PC-3 (cell line): ENCODE results near the gene CRNKL1. TPM values are rescaled to one million over a fixed set of nuclear protein-coding genes. Genes with fewer than 3 reads are reported as not detected.

ENCODE experiments used
- ATAC-seq: fragments of 200-7000 bp; cut with Tn5 transposase; 2 replicates; pipeline ENCODE4 v1.9.1; 2020; ENCODE audit warnings: mild to moderate bottlenecking, moderate library complexity
- BruUV-seq: library from RNA; stranded (reverse); fragments of 400-500 nt; replicated peaks from 2 replicates; lab custom pipeline; 2021; lab: Mats Ljungman, UMichigan
- CTCF ChIA-PET: fragments of 300-600 bp; sonication (Branson Sonifier 250); formaldehyde crosslinking; loops from one replicate; lab custom pipeline; 2022; ENCODE audit warnings: antibody characterized with exemption; lab: Charles Lee
- POLR2A ChIA-PET: fragments of 300-600 bp; sonication (Branson Sonifier 250); formaldehyde crosslinking; loops from one replicate; lab custom pipeline; 2022; ENCODE audit warnings: antibody characterized with exemption; ENCODE audit not compliant: unreplicated experiment; lab: Charles Lee
- DNase-seq: peaks from one replicate; pipeline ENCODE4 v3.0.0-alpha.2; 2015
- H2AFZ ChIP-seq: fragments of 300-600 bp; sonication (generic); 2 replicates; pipeline ENCODE4 v1.6.0; 2016; ENCODE audit warnings: antibody characterized with exemption, low read length
- H3F3A ChIP-seq: fragments of 300-600 bp; sonication (generic); one replicate; pipeline ENCODE4 v1.6.0; 2017; ENCODE audit warnings: antibody characterized with exemption, low read length, control low read depth, mild to moderate bottlenecking; ENCODE audit not compliant: unreplicated experiment
- H3K27ac ChIP-seq: fragments of 300-600 bp; sonication (generic); 2 replicates; pipeline ENCODE4 v1.5.1; 2016; ENCODE audit warnings: mild to moderate bottlenecking, low read length
- H3K27me3 ChIP-seq: fragments of 300-600 bp; sonication (generic); 2 replicates; pipeline ENCODE4 v1.6.1; 2016; ENCODE audit warnings: low read length, mixed read lengths
- H3K36me3 ChIP-seq: fragments of 300-600 bp; sonication (generic); 2 replicates; pipeline ENCODE4 v1.6.1; 2016; ENCODE audit warnings: low read depth, mixed run types, low read length, mixed read lengths
- H3K4me1 ChIP-seq: fragments of 300-600 bp; sonication (generic); 2 replicates; pipeline ENCODE4 v1.5.1; 2016; ENCODE audit warnings: low read length; ENCODE audit not compliant: insufficient read depth
- H3K4me2 ChIP-seq: fragments of 300-600 bp; sonication (generic); 2 replicates; pipeline ENCODE4 v1.6.0; 2016; ENCODE audit warnings: low read length
- H3K4me3 ChIP-seq: fragments of 300-600 bp; sonication (generic); 2 replicates; pipeline ENCODE4 v1.5.1; 2016; ENCODE audit warnings: mild to moderate bottlenecking, low read length, mixed read lengths
- H3K79me2 ChIP-seq: fragments of 300-600 bp; sonication (generic); 2 replicates; pipeline ENCODE4 v1.6.1; 2017; ENCODE audit warnings: low read length, mixed read lengths
- H3K9ac ChIP-seq: fragments of 300-600 bp; sonication (generic); 2 replicates; pipeline ENCODE4 v1.6.0; 2016; ENCODE audit warnings: mild to moderate bottlenecking, low read length
- H3K9me2 ChIP-seq: fragments of 300-600 bp; sonication (generic); replicated peaks from 2 replicates; pipeline ENCODE4 v1.6.1; 2016; ENCODE audit warnings: mixed run types, low read length, mixed read lengths
- H3K9me3 ChIP-seq: fragments of 300-600 bp; sonication (generic); 2 replicates; pipeline ENCODE4 v1.6.1; 2016; ENCODE audit warnings: low read length, mixed read lengths
- H4K20me1 ChIP-seq: fragments of 300-600 bp; sonication (generic); 2 replicates; pipeline ENCODE4 v1.6.1; 2016; ENCODE audit warnings: low read length, mixed read lengths
- EZH2 ChIP-seq: fragments of 300-600 bp; sonication (generic); IDR thresholded peaks from one replicate; pipeline ENCODE4 v1.6.1; 2017; ENCODE audit warnings: antibody characterized with exemption, mild to moderate bottlenecking, low read length; ENCODE audit not compliant: unreplicated experiment
- EZH2phosphoT487 ChIP-seq: fragments of 300-600 bp; sonication (generic); IDR thresholded peaks from 2 replicates; pipeline ENCODE4 v1.6.1; 2018; ENCODE audit warnings: mild to moderate bottlenecking, antibody characterized with exemption, low read length, borderline replicate concordance
- intact Hi-C: fragments of 100-400 bp; cut with micrococcal nuclease; formaldehyde crosslinking; loops from 2 replicates; pipeline ENCODE4 v1.9.0; 2023
- total RNA-seq: library from RNA; depleted of rRNA; stranded (reverse); fragments of >200 nt; gene quantifications from 2 replicates; pipeline ENCODE4 v1.2.3, GENCODE V29; 2014
- TF ChIP-seq, protein P1 (sequence below): fragments of 300-600 bp; sonication (generic); conservative IDR thresholded peaks from 2 replicates; pipeline ENCODE4 v1.5.1; 2017; ENCODE audit warnings: antibody characterized with exemption, low read depth, mild to moderate bottlenecking, low read length

Gene CRNKL1
- total RNA-seq, 1 experiment from 2014 or later = 22.5 TPM

GRCh38 chr20:19993958-19994669, 58.2 kb downstream of the CRNKL1 start:
- H2AFZ ChIP-seq = no peak overlapping the region
- peak overlapping the region; percentile 81 for H3K9ac ChIP-seq
- peak; percentile 86 for ATAC-seq
- ChIA-PET CTCF (interaction anchor here (0.5 to 1.1 kb wide), 6 partner anchors 19 to 834 kb away, joined by 3 to 8 read pairs (median 4); no protein-coding TSS in a partner anchor), POLR2A (interaction anchor here (0.5 to 2.5 kb wide), 7 partner anchors 9 to 191 kb away, joined by 3 to 12 read pairs (median 5); no protein-coding TSS in a partner anchor)
- TF ChIP-seq EZH2phosphoT487 (no peak), EZH2 (no peak)
- TF ChIP-seq, protein P1, sequence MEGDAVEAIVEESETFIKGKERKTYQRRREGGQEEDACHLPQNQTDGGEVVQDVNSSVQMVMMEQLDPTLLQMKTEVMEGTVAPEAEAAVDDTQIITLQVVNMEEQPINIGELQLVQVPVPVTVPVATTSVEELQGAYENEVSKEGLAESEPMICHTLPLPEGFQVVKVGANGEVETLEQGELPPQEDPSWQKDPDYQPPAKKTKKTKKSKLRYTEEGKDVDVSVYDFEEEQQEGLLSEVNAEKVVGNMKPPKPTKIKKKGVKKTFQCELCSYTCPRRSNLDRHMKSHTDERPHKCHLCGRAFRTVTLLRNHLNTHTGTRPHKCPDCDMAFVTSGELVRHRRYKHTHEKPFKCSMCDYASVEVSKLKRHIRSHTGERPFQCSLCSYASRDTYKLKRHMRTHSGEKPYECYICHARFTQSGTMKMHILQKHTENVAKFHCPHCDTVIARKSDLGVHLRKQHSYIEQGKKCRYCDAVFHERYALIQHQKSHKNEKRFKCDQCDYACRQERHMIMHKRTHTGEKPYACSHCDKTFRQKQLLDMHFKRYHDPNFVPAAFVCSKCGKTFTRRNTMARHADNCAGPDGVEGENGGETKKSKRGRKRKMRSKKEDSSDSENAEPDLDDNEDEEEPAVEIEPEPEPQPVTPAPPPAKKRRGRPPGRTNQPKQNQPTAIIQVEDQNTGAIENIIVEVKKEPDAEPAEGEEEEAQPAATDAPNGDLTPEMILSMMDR = no peak
- peaks cover 55% of the 10 kb centered on the region for H3K4me1 ChIP-seq
- peak; percentile 94 for DNase-seq
- no peaks in the 10 kb centered on the region for H3K9me2 ChIP-seq
- peak overlapping the region; percentile 52; the same call in 1 of the 2 replicates for H3K4me3 ChIP-seq
- H4K20me1 ChIP-seq = no peaks in the 10 kb centered on the region
- H3K27ac ChIP-seq = peak overlapping the region; percentile 96
- H3K9me3 ChIP-seq = no peaks in the 10 kb centered on the region
- H3F3A ChIP-seq = peaks cover 16% of the 10 kb centered on the region
- H3K4me2 ChIP-seq = peak overlapping the region; percentile 80
- no peaks in the 10 kb centered on the region for H3K27me3 ChIP-seq
- intact Hi-C loops = loop anchor here (1.0 to 5.0 kb wide), 5 partner anchors 17 to 301 kb away; no protein-coding TSS in a partner anchor
- BruUV-seq = TSS peak; percentile 21
- H3K79me2 ChIP-seq = peaks cover 64% of the 10 kb centered on the region
- peaks cover 64% of the 10 kb centered on the region for H3K36me3 ChIP-seq

- Histone ChIP-seq H3K4me3 (peak overlapping the region; percentile 52), H3K9me3 (no peaks in the 10 kb centered on the region), H3K79me2 (peaks cover 73% of the 10 kb centered on the region), H3F3A (peaks cover 16% of the 10 kb centered on the region), H3K9me2 (no peaks in the 10 kb centered on the region), H3K27ac (peak overlapping the region; percentile 96), H2AFZ (peak overlapping the region; percentile 20; the same call in 1 of the 2 replicates), H3K4me2 (peak overlapping the region; percentile 80), H3K36me3 (peaks cover 60% of the 10 kb centered on the region), H4K20me1 (no peaks in the 10 kb centered on the region), H3K27me3 (no peaks in the 10 kb centered on the region), H3K4me1 (peaks cover 55% of the 10 kb centered on the region), H3K9ac (peak overlapping the region; percentile 81)
- intact Hi-C loops = loop anchor here (1.0 to 5.0 kb wide), 3 partner anchors 16 to 178 kb away; no protein-coding TSS in a partner anchor
- POLR2A ChIA-PET = interaction anchor here (0.5 to 2.5 kb wide), 11 partner anchors 8 to 279 kb away, joined by 4 to 34 read pairs (median 8); partner anchors contain the start of gene RIN2
- BruUV-seq = TSS peak; percentile 89
- DNase-seq (peak; percentile 91), ATAC-seq (peak; percentile 67)
- CTCF ChIA-PET = interaction anchor here (0.5 to 1.1 kb wide), 10 partner anchors 11 to 1104 kb away, joined by 3 to 8 read pairs (median 4); no protein-coding TSS in a partner anchor
- TF ChIP-seq EZH2 (no peak), EZH2phosphoT487 (no peak)
- TF ChIP-seq, protein P1 = no peak
Measured at GRCh38 chr20:19992996-19993908, 59.0 kb downstream of the CRNKL1 start.
